Esophagus squamous epithelium (tissue), 5 donors: ENCODE measurements around the gene HAUS1. TPM values are rescaled to one million over a fixed set of nuclear protein-coding genes. Genes with fewer than 3 reads are reported as not detected.

Experiments used
- DNase-seq: peaks from one replicate; lab custom pipeline; 2025; lab: John Stamatoyannopoulos, UW
- H3K27ac ChIP-seq, 4 donors: fragments of 200-600 bp; sonication (generic); one replicate each; pipeline ENCODE4 v1.5.1; 2016 to 2019; ENCODE audit warnings: mild to moderate bottlenecking in 1 of 4
- H3K27me3 ChIP-seq, 4 donors: fragments of 200-600 bp; sonication (generic); 1 replicate in 3 of 4; 2 replicates in 1 of 4; pipeline versions ENCODE4 v1.5.1 to v1.6.0; 2017 to 2021; ENCODE audit warnings: antibody characterized with exemption in 1 of 4
- H3K36me3 ChIP-seq, 3 donors: fragments of 200-600 bp; sonication (generic); one replicate each; pipeline ENCODE4 v1.5.1; 2016 to 2019
- H3K4me1 ChIP-seq, 3 donors: fragments of 200-600 bp; sonication (generic); one replicate each; pipeline ENCODE4 v1.5.1; 2017 to 2019
- H3K4me3 ChIP-seq, 4 donors: fragments of 200-600 bp; sonication (generic); 1 replicate in 3 of 4; 2 replicates in 1 of 4; pipeline ENCODE4 v1.5.1; 2016 to 2019; ENCODE audit warnings: mild to moderate bottlenecking in 2 of 4, moderate library complexity in 1 of 4
- H3K9me3 ChIP-seq, 3 donors: fragments of 200-600 bp; sonication (generic); one replicate each; pipeline ENCODE4 v1.5.1; 2016 to 2019
- CTCF ChIP-seq, 6 experiments: fragments of 450-650 bp in 4 of 6; fragments of 200-600 bp in 2 of 6; sonication (generic) in 2 of 6; IDR thresholded peaks; one replicate each; pipeline ENCODE4 v1.5.1; 2016 to 2019; ENCODE audit warnings: antibody characterized with exemption in 6 of 6, mild to moderate bottlenecking in 4 of 6, moderate library complexity in 4 of 6
- POLR2A ChIP-seq, 4 donors: fragments of 450-650 bp; IDR thresholded peaks; one replicate each; pipeline ENCODE4 v1.6.1; 2017; ENCODE audit warnings: antibody characterized with exemption in 4 of 4, mild to moderate bottlenecking in 4 of 4, moderate library complexity in 3 of 4
- WGBS, 2 donors: methylation state at CpG; one replicate each; pipeline ENCODE4 v1.1.5; 2018; 5-methylcytosine and 5-hydroxymethylcytosine counted together
- intact Hi-C: fragments of 100-400 bp; cut with DNase I; formaldehyde crosslinking; loops from one replicate; pipeline ENCODE4 v1.15.0; 2022
- total RNA-seq, 4 donors: library from RNA; depleted of rRNA; stranded (reverse); fragments of >200 nt; gene quantifications; one replicate each; pipeline ENCODE4 v1.1.0, GENCODE V29; 2016
- donor health status: DM: yes; HTN: yes; CAD: no.

Gene HAUS1
- total RNA-seq, 4 donors from 2014 or later = 21.1 to 57.3 (median 26.7) TPM

GRCh38 chr18:46069524-46069923 lies 34.7 kb upstream of the HAUS1 start:
- Histone ChIP-seq H3K4me3 (no peak overlapping the region), H3K4me1 (peaks cover 22 to 57% (median 24%) of the 10 kb centered on the region in 3 donors), H3K27ac (peak overlapping the region; percentile 32 to 76 (median 66)), H3K27me3 (no peaks in the 10 kb centered on the region), H3K36me3 (no peaks in the 10 kb centered on the region), H3K9me3 (no peaks in the 10 kb centered on the region)
- WGBS, 2 donors = 31 to 45% methylated on average over 4 of the region's 4 CpGs
- no peak for TF ChIP-seq CTCF (IDR thresholded peaks at IDR 0.05)
- TF ChIP-seq POLR2A (IDR thresholded peaks at IDR 0.05) = no peak
- DNase-seq = no peak
- intact Hi-C loops = no loop called here

GRCh38 chr18:46070232-46070631 lies 34.0 kb upstream of the HAUS1 start:
- no peak overlapping the region for H3K4me3 ChIP-seq
- intact Hi-C loops = loop anchor here (10.0 kb wide), 1 partner anchor 375 kb away; no protein-coding TSS in a partner anchor

GRCh38 chr18:46070815-46071652 lies 33.2 kb upstream of the HAUS1 start:
- Histone ChIP-seq H3K4me3 (peak overlapping the region; percentile 58 to 88 (median 76)), H3K9me3 (no peaks in the 10 kb centered on the region), H3K27ac (peak overlapping the region; percentile 5 to 81 (median 47)), H3K27me3 (no peaks in the 10 kb centered on the region), H3K36me3 (no peaks in the 10 kb centered on the region), H3K4me1 (peaks cover 22 to 55% (median 24%) of the 10 kb centered on the region in 3 donors)
- no peak for DNase-seq
- intact Hi-C loops = loop anchor here (10.0 kb wide), 1 partner anchor 376 kb away; no protein-coding TSS in a partner anchor
- WGBS, 2 donors = 29 to 45% methylated on average over 5 to 6 of the region's 13 CpGs
- TF ChIP-seq POLR2A (IDR thresholded peaks at IDR 0.05) (no peak), CTCF (IDR thresholded peaks at IDR 0.05) (no peak)

More at GRCh38 chr18:46070232-46070631, 34.0 kb upstream of the HAUS1 start:
- 79 to 82% methylated on average over 6 of the region's 6 CpGs for WGBS, 2 donors
- no peak for TF ChIP-seq CTCF (IDR thresholded peaks at IDR 0.05)
- TF ChIP-seq POLR2A (IDR thresholded peaks at IDR 0.05) = no peak
- H3K27ac ChIP-seq = peak overlapping the region in 2 of 4 donors; percentile 21 to 76
- H3K4me1 ChIP-seq = peaks cover 22 to 55% (median 24%) of the 10 kb centered on the region in 3 donors
- H3K9me3 ChIP-seq = no peaks in the 10 kb centered on the region
- no peak for DNase-seq
- no peaks in the 10 kb centered on the region for H3K36me3 ChIP-seq
- no peaks in the 10 kb centered on the region for H3K27me3 ChIP-seq

GRCh38 chr18:46071653-46072375 lies 32.4 kb upstream of the HAUS1 start, which contains the start of gene PSTPIP2:
PSTPIP2 (minus strand) TSS chr18:46072260; CDS start chr18:46072188, 72 bp downstream.
- H3K9me3 ChIP-seq = no peaks in the 10 kb centered on the region
- peak within 1 kb of the TSS; percentile 58 to 88 (median 76) for H3K4me3 ChIP-seq
- TF ChIP-seq POLR2A (IDR thresholded peaks at IDR 0.05) = peak in 1 of 4 donors; percentile 56
- TF ChIP-seq CTCF (IDR thresholded peaks at IDR 0.05) = no peak
- DNase-seq = no peak
- 0% methylated on average over 5 of the region's 75 CpGs; no CpG with 5 or more reads in 1 of the 2 donors for WGBS, 2 donors
- intact Hi-C loops = loop anchor here (10.0 kb wide), 1 partner anchor 377 kb away; no protein-coding TSS in a partner anchor
- no peaks in the 10 kb centered on the region for H3K36me3 ChIP-seq
- H3K27me3 ChIP-seq = no peaks in the 10 kb centered on the region
- peak within 1 kb of the TSS; percentile 5 to 81 (median 47) for H3K27ac ChIP-seq
- peaks cover 22 to 55% (median 24%) of the 10 kb centered on the region in 3 donors for H3K4me1 ChIP-seq
